Hindlimb muscle (tissue), 1 donor: ENCODE measurements around the gene AHCY. TPM values are rescaled to one million over a fixed set of nuclear protein-coding genes. Genes with fewer than 3 reads are reported as not detected.
"Not testable (repeated sequence)": the region's sequence is repeated elsewhere in the genome, so short reads cannot be mapped to it uniquely, and the experiment has no call there.

Experiments
- DNase-seq: peaks from one replicate; pipeline ENCODE4 v3.0.0-alpha.2; 2013
- polyA plus RNA-seq: library from polyadenylated mRNA; unstranded; fragments of 120-200 nt; gene quantifications from one replicate; pipeline ENCODE4 v1.2.1, GENCODE V29; 2013; ENCODE audit not compliant: insufficient read length

Gene AHCY
- polyA plus RNA-seq, 1 donor = 206 TPM

DNA sequence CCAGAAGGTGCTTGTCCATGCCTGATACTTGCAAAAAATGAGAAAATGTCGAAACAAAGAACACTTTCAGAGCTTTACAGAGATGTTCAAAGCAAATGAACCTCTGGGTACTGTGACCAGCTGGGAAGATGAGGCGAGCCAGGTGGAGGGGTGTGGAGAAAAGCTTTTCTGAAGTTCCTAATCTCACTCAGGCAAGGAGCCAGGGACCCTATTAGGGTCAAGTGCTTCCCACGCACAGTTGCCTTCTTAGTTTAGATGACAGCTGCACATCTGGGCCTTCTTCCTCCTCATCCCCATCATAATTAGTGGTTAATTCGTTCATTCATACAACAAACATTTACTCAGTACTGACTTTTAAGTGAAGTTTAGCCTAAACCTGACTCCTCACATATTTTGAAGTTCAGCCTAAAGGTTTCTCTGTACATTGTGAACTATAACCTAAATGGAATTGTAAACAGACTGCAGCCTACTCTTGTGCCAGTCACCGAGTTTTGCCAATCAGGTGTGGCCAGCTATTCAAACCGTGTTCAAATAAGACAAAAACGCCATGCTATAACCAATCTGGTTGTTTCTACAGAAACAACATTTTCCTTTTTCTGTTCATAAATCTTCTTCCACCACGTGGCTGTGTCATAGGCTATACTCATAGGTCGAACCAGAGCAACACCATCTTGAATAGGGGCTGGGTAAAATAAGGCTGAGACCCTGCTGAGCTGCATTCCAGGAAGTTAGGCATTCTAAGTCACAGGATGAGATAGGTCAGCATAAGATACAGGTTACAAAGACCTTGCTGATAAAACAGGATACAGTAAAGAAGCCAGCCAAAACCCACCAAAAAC, 19.3 kb upstream of the AHCY start:
- DNase-seq = no peak

DNA sequence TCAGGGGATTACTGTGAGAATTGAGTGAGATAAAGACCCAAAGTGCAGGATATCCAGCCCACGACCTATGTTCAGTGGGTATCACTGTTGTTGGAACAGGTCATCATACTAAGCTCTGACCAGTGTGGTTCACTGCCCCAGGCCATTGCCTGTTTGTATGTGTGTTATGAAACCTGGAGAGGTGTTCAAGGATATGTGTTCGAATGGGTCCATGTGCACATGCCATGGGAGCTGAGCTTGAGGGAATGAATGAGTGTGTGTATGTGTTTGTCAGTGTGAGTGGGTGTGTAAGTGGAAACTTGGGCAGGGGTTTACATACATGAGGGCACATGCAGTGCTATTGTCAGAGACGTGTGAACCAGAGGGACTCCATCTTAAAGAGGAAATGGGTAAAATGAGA, 17.7 kb upstream of the AHCY start:
- DNase-seq = no peak

DNA sequence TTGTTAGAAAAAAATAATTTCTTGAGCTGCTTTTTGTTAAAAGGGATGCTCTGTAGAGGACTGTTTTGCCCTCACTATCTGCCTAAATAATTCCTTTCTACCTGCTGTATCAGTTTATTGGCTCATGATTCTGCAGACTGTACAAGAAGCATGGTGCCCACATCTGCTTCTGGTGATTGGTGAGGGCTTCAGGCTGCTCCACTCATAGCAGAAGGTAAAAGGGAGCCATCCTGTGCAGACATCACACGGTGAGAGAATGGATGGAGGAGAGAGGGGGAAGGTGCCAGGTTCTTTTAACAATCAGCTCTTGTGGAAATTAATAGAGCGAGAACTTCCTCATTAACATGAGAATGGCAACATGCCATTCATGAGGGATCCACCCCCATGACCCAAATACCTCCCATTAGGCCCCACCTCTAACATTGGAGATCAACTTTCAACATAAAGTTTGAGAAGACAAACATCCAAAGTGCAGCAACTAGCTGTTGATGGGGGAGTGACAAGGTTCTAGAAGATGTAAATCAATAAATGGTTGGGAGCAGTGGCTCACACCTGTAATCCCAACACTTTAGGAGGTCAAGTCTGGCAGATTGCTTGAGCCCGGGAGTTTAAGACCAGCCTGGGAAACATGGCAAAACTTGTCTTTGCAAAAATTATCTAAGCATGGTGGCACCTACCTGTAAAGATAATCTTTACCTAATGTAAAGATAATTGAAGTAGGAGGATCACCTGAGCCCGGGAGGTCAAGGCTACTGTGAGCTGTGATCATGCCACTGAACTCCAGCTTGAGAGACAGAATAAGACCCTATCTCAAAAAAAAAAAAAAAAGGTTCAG, 15.7 kb upstream of the AHCY start:
- no peak for DNase-seq

DNA sequence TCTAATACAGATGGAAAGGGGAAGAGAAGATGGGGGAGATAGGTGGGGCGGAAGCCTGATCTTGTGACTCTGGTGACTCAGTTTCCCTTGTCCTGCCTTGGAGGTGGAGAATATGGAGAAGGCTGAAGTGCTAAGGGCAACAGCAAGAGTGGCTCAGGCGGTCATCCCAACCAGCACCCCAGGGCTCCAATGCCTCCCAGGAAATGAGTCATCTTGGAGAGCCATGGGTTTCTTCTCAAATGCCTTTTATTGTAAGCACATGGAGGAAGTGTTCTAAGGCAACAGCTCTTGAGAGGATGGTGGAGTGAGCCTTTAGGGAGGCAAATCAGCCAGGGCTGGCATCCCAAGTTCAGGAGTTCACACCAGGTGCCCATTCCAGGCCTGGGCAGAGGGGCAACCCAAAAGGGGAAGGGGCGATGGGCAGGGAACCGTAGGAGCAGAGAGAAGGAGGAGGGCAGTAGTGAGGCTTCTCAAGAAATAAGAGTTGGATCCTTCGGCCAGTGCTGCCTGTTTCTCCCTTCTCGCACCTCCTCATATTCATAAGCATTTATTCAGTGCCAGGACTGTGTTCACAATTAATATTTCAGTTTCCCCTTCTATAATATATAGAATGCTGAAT, 13.2 kb upstream of the AHCY start:
- DNase-seq = no peak

DNA sequence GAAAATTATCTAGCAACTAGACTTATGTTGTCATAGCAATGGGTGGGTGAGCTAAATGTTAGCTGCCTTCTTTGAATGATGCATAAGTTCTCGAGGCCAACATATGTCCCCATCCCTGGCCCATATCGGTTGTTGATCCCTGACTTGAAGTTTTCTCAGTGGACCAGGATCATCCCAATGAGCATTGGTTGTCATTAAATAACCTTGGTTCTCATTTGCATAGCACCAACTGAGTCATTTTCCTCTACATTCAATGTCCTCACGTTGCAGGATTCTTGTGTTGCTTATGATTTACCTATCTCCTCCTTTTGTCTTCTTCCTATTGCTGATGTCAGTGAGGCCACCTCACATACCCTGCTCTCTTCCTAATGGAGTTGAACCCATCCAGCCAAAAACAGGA, 12.1 kb upstream of the AHCY start:
- DNase-seq = no peak

DNA sequence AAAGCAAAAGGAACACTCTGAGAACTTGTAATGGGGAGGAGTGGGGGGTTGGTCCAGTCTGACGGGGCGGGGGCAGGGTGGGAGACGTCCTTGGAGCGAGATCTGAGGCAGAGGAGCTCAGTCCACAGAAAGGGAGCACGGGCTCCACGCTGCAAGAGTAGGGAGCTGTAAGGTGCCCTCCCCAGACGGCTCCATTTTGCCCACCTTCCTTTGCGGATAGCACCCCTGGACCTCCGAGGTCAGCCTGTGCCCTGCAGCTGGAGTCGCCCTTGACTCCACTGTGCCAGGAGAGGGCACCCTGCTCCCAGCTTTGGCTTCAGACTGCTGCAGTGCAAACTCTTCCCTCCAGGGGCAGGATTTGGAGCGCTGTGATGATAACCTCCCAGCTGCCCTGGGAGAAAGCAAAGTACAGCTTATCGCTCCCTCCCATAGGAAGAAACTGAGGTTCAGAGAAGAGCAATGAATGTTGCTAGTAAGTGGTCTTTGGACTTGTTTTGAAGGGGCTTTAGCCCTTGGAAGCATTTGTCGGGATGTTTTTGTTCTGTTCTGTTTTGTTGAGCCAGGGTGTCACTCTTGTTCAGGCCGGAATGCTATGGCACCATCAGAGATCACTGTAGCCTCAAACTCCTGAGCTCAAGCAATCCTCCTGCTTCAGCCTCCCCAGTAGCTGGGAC, 9.5 kb upstream of the AHCY start:
- DNase-seq = peak; percentile 82

DNA sequence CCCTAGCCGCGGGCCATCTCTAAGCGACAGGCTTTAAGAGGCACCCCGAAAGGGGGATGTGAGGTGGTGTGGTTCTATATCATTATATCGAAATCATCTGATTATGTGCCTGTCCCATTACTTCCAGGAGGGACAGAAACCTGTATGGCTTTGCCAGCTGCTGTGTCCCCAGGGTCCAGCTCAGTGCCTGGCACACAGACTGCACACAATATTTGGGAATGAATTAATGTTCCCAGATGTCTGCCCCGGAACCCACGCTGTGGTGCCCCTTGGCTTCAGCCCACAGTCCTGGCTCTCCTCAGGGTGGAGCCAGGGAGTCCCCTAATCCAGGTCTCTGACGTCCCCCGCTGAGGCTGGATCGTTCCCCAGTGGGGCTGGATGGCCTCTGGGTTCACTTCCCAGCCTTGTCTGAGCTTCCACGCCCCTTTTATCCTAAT, 8.9 kb upstream of the AHCY start:
- DNase-seq = no peak

DNA sequence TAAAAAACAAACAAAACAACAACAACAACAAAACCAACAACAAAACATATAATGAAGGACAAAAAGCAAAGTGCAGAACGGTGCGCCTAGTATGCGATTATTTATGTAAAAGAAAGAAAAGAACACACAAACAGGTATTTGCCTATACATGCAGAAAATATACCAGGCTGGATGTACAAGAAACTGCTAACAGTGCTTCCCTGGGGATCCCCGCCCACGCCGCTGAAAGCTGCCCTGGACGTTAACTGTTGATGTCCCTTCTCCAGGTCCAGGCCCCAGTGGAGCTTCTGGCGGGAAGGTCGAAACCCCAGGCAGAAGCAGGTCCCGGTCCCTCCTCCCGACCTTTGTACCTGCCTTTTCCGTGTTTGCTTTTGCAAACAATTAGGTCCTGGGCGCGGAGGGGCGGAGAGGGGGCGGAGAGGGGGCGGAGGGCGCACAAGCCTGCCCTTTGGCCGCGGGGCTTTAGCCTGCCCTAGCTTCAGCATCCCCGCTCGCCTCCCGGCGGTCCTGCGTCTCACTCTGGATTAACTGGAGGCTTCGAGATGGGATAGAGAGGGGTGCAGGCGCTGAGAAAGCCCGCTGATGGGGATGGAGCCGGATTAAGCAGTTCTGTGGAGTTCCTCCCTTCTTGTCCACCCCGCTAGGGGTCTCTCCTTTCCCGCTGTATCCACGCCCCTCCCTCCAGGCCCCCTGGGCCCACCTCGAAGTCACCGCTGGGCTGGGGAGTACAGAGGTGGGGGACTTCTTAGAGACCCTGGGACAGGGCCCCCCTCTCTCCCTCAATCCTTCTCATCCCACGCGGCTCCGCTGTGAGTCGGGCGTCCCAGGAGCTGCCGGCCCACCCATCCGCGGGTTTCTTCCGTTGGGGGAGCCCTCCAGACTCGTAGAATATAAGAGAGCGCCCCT, 8.2 kb upstream of the AHCY start:
- DNase-seq = peak; percentile 15

DNA sequence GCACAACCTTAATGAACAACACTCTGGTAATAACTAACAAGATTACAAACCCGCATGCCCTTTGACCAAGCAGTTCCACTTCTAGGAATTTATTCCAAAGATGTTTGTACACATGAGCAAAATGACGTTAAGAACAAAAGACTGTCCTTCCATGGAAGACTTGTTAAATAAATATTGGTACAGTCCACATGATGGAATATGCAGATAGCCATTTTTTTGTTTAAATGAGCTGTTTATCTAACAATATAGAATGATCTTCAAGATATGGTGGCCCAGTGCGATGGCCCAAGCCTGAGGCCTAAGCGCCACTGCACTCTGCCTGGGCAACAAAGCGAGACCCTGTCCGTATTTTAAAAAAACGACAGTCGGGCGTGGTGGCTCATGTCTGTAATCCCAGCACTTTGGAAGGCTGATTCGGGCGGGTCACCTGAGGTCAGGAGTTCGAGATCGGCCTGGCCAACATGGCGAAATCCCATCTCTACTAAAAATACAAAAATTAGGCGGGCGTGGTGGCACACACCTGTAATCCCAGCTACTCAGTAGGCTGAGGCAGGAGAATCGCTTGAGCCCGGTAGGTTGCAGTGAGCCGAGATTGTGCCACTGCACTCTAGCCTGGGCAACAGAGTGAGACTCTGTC, 7.4 kb upstream of the AHCY start:
- no peak for DNase-seq

DNA sequence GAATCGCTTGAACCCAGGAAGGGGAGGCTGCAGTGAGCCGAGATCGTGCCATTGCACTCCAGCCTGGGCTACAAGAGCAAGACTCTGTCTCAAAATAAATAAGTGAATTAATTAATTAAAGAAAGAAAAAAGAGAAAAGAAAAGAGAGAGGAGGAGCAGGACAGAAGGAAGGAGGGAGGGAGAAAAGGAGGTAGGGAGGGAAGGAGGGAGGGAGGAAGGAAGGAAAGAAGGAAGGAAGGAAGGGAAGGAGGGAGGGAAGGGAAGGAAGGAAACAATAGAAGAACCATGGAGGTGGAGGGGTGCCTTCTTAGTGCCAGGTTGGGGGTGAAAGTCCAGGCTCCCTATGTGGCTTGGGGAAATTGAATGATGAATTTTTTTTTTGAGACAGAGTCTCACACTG, 6.5 kb upstream of the AHCY start:
- no peak for DNase-seq

DNA sequence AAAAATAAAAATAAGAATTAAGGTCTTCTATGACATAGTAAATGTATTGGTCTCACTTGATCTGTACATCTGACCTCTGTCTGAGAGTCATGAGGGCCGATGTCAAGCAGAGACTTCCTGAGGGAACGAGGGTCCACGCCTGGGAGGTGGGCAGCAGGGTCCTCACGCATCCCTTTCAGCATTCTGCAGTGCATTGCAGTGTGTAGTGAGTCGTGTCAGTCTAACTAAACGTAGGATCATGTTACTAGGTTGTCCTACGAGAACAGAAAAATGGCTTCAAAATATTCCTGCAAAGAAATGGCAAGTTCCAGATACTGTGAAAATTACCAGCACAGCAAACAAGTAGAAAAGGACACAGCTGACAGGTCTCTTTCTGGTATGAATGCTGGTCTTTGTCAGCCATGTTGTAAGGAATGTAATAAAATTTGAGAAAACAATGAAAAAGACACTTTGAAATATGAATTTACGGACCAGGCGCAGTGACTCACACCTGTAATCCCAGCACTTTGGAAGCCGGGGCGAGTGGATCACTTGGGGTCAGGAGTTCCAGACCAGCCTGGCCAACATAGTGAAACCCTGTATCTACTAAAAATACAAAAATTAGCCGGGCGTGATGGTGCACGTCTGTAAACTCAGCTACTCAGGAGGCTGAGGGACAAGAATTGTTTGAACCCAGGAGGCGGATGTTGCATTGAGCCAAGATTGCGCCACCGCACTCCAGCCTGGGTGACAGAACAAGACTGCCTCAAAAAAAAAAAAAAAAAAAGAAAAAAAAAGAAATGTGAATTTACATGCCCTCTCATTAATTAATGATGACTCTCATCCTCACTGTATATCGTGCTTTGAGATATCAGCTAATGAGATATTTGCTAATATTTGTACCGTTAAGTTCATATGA, 2.4 kb upstream of the AHCY start:
- DNase-seq = no peak

DNA sequence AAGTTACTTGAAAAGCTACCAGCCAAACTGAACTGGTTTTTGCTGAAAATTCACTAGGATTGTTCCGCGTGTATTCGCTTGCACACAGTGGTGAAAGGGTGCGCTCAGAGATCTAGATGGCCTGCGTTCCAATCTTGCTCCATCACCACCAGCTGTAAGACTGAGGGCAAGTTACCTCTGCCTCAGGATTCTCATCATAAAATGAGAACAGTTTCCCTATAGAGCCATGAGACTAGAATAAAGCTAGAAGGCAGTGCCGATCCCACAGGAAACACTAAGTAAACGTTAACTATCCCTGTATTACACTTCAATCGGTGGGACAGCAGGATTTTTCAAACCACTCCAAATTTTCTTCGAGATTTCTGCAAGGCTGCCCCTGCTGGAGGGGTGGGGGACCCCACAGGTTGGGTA, 838 bp downstream of the AHCY start:
- DNase-seq = peak; percentile 11

DNA sequence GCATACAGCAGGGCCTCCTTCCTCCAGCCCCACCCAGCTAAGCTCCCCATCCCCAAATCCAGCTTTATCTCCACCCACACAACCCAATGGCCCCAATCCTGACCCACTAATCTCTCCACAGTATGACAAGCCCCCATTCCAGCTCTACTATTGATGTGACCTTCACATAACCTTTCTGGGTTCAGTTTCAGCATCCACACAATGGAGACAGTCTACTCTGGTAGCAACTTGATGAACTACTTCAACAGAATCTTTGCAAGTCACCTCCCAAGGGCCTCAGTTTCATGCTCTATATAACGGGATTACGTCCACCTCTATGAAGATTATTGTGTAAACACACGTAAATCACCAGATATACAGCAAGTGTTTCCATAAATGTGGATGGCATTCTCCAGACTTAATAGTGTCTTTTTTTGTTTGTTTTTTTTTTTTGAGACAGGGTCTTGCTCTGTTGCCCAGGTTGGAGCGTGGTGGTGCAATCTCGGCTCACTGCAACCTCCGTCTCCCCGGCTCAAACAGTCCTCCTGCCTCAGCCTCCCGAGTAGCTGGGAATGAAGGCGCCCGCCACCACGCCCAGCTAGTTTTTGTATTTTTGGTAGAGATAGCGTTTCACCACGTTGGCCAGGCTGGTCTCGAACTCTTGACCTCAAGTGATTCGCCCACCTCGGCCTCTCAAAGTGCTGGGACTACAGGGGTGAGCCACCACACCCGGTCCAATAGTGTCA, 1.4 kb downstream of the AHCY start:
- DNase-seq = no peak

DNA sequence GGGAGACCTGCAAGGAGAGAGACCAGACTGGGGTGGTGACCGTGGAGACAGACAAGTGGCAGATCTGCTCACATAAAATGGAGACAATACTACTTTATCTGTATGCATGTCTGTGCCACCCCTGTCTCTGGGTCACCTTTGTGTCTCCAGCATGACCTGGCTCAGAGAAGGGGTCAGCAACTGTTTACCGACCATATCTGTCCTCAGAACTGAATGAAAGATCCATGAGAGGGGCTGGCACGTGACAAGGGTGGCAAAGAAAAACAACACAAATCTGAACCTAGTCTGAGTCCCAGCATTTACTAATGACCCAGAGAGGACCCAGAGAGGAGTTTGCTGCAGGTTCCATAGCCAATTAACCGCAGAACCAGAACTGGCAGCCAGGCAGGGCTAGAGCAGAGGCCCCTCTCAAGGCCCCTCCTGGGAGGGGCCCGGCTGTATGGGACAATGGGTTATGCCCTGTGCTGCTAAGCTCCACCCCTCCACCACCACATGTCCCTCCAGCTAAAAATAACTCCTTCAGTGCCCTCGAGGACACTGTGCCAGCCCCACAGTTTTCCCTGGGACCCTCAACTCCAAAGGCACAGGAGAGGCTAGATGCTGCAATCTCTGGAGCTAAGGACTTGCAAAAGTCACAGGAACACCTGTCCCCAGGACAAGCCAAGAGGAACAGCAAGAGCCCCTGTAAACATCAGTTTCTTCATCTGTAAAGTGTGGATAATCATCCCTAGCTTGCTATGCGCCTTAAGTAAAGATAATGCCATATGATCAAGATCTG, 2.2 kb downstream of the AHCY start:
- no peak for DNase-seq

DNA sequence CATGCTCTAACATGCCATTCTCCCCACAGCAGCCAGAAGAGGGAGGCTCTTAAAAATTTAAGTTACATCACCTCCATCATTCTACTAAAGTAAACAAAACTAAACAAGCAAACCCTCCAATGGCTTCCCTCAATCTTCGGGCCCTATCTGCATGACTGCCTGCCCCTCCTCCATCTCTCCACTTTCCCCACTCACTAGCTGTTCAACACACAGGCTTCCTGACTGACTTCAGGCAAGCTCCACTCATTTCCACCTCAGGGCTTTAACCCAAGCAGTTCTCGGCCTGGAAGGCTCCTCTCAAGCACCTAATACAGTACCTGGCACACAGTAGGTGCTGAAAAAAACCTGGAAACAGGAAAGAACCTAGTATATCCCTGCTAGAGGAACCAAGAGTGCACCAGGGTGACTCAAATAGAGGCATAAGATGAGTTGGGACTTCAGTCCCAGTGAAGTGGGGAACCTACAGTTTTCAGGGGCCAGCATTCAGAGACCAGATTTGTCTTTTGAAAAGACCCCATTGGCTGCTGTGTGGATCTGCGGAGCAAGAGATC, 2.8 kb downstream of the AHCY start:
- no peak for DNase-seq

DNA sequence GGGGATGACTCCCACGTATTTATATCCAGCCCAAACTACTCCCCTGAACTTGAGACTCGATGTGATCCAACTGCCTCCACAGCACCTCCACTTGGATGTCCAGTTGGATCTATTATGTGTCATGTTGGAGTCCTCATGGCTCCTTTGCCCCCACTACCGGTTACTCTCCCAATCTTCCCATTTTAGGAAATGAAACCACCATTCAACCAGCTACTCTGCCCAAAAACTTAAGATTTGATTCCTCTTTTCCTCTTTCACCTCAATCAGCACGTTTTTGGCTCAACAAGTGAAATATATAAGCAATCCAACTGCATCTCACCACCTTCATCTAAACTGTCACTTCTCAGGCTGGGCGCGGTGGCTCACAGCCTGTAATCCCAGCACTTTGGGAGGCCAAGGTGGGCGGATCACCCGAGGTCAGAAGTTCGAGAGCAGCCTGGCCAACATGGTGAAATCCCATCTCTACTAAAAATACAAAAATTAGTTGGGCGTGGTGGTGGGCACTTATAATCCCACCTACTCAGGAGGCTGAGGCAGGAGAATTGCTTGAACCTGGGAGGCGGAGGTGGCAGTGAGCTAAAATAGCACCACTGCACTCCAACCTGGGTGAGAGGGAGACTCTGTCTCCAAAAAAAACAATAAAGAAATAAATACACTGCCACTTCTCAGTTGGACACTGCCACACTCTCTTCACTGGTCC, 3.4 kb downstream of the AHCY start:
- DNase-seq = no peak

DNA sequence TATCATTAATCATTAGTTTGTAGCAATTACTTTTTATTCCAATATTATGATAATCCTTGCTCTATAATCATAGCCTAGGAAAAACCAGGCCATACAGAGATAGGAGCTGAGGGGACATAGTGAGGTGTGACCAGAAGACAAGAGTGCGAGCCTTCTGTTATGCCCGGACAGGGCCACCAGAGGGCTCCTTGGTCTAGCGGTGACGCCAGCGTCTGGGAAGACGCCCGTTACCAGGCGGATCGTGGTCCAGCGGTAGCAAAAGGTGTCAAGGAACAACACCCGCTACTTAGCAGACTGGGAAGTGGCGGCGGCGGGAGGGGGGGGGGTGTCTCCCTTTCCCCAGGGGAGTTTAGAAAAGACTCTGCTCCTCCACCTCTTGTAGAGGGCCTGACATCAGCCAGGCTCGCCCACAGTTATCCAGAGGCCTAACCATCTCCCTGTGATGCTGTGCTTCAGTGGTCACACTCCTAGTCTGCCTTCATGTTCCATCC, 4.8 kb downstream of the AHCY start:
- DNase-seq = not testable (repeated sequence)
